ENCODE results near the gene CARMIL1. TPM values are rescaled to one million over a fixed set of nuclear protein-coding genes. Genes with fewer than 3 reads are reported as not detected.

Gene CARMIL1
- total RNA-seq, 2 donors from 2014 or later: 3.5 to 4.8 TPM

- no peaks in the 10 kb centered on the region for H3K4me1 Mint-ChIP-seq
- H3K9me3 ChIP-seq (ENCODE audit: control insufficient read depth, low read length, poor library complexity, severe bottlenecking): no peaks in the 10 kb centered on the region
- H3K4me3 Mint-ChIP-seq: no peak overlapping the region
- H3K27me3 Mint-ChIP-seq: peaks cover 54% of the 10 kb centered on the region
- no peaks in the 10 kb centered on the region for H3K36me3 Mint-ChIP-seq (ENCODE audit: low read depth)
- H3K27ac Mint-ChIP-seq: no peak overlapping the region
- no peak for DNase-seq
- no peak for ATAC-seq
Measured at GRCh38 chr6:25630508-25631278, 351.5 kb downstream of the CARMIL1 start.

GRCh38 chr6:25635886-25636317 lies 356.7 kb downstream of the CARMIL1 start:
- Mint-ChIP-seq H3K27ac (no peak overlapping the region), H3K27me3 (peaks cover 52% of the 10 kb centered on the region)
- ATAC-seq: no peak

GRCh38 chr6:25637211-25637610 lies 358.0 kb downstream of the CARMIL1 start:
- H3K36me3 Mint-ChIP-seq (ENCODE audit: low read depth): no peaks in the 10 kb centered on the region
- no peak overlapping the region for H3K27ac Mint-ChIP-seq
- DNase-seq (no peak), ATAC-seq (no peak)
- no peaks in the 10 kb centered on the region for H3K4me1 Mint-ChIP-seq
- no peak overlapping the region for H3K4me3 Mint-ChIP-seq
- peaks cover 6% of the 10 kb centered on the region for H3K9me3 ChIP-seq (ENCODE audit: control insufficient read depth, low read length, poor library complexity, severe bottlenecking)
- peaks cover 53% of the 10 kb centered on the region for H3K27me3 Mint-ChIP-seq

More at GRCh38 chr6:25635886-25636317, 356.7 kb downstream of the CARMIL1 start:
- Mint-ChIP-seq H3K36me3 (ENCODE audit: low read depth) (no peaks in the 10 kb centered on the region), H3K4me1 (no peaks in the 10 kb centered on the region), H3K4me3 (no peak overlapping the region)
- no peak for DNase-seq
- H3K9me3 ChIP-seq (ENCODE audit: control insufficient read depth, low read length, poor library complexity, severe bottlenecking): no peaks in the 10 kb centered on the region

GRCh38 chr6:25637960-25638434 lies 358.8 kb downstream of the CARMIL1 start:
- peaks cover 61% of the 10 kb centered on the region for H3K27me3 Mint-ChIP-seq
- no peak for DNase-seq

GRCh38 chr6:25639653-25640052 lies 360.5 kb downstream of the CARMIL1 start:
- no peaks in the 10 kb centered on the region for H3K4me1 Mint-ChIP-seq

More at GRCh38 chr6:25637960-25638434, 358.8 kb downstream of the CARMIL1 start:
- ATAC-seq: no peak
- Mint-ChIP-seq H3K4me1 (no peaks in the 10 kb centered on the region), H3K27ac (peak overlapping the region; percentile 62), H3K36me3 (ENCODE audit: low read depth) (no peaks in the 10 kb centered on the region), H3K4me3 (no peak overlapping the region)
- H3K9me3 ChIP-seq (ENCODE audit: control insufficient read depth, low read length, poor library complexity, severe bottlenecking): peaks cover 6% of the 10 kb centered on the region

GRCh38 chr6:25640446-25640845 lies 361.3 kb downstream of the CARMIL1 start:
- peaks cover 6% of the 10 kb centered on the region for H3K9me3 ChIP-seq (ENCODE audit: control insufficient read depth, low read length, poor library complexity, severe bottlenecking)
- ATAC-seq: no peak
- no peak for DNase-seq
- H3K4me1 Mint-ChIP-seq: no peaks in the 10 kb centered on the region
- peaks cover 65% of the 10 kb centered on the region for H3K27me3 Mint-ChIP-seq
- peaks cover 2% of the 10 kb centered on the region for H3K36me3 Mint-ChIP-seq (ENCODE audit: low read depth)
- H3K4me3 Mint-ChIP-seq: no peak overlapping the region
- no peak overlapping the region for H3K27ac Mint-ChIP-seq

More at GRCh38 chr6:25639653-25640052, 360.5 kb downstream of the CARMIL1 start:
- Mint-ChIP-seq H3K27ac (no peak overlapping the region), H3K36me3 (ENCODE audit: low read depth) (peaks cover 2% of the 10 kb centered on the region), H3K4me3 (no peak overlapping the region), H3K27me3 (peaks cover 67% of the 10 kb centered on the region)
- no peak for ATAC-seq
- DNase-seq: no peak
- H3K9me3 ChIP-seq (ENCODE audit: control insufficient read depth, low read length, poor library complexity, severe bottlenecking): peaks cover 6% of the 10 kb centered on the region

GRCh38 chr6:25640891-25641290 lies 361.7 kb downstream of the CARMIL1 start:
- DNase-seq (no peak), ATAC-seq (no peak)
- Mint-ChIP-seq H3K27ac (no peak overlapping the region), H3K36me3 (ENCODE audit: low read depth) (peaks cover 2% of the 10 kb centered on the region), H3K27me3 (peaks cover 69% of the 10 kb centered on the region), H3K4me3 (no peak overlapping the region), H3K4me1 (no peaks in the 10 kb centered on the region)
- peaks cover 6% of the 10 kb centered on the region for H3K9me3 ChIP-seq (ENCODE audit: control insufficient read depth, low read length, poor library complexity, severe bottlenecking)

- peaks cover 6% of the 10 kb centered on the region for H3K9me3 ChIP-seq (ENCODE audit: control insufficient read depth, low read length, poor library complexity, severe bottlenecking)
- Mint-ChIP-seq H3K4me3 (no peak overlapping the region), H3K4me1 (no peaks in the 10 kb centered on the region), H3K27me3 (peaks cover 71% of the 10 kb centered on the region), H3K36me3 (ENCODE audit: low read depth) (peaks cover 2% of the 10 kb centered on the region), H3K27ac (no peak overlapping the region)
- ATAC-seq (no peak), DNase-seq (no peak)
Measured at GRCh38 chr6:25641377-25641776, 362.2 kb downstream of the CARMIL1 start.

- DNase-seq (no peak), ATAC-seq (no peak)
- Mint-ChIP-seq H3K4me1 (no peaks in the 10 kb centered on the region), H3K27me3 (peaks cover 66% of the 10 kb centered on the region), H3K36me3 (ENCODE audit: low read depth) (peaks cover 2% of the 10 kb centered on the region), H3K27ac (no peak overlapping the region), H3K4me3 (no peak overlapping the region)
- peaks cover 6% of the 10 kb centered on the region for H3K9me3 ChIP-seq (ENCODE audit: control insufficient read depth, low read length, poor library complexity, severe bottlenecking)
Measured at GRCh38 chr6:25641940-25642666, 362.9 kb downstream of the CARMIL1 start.

GRCh38 chr6:25642667-25643328 lies 363.6 kb downstream of the CARMIL1 start:
- ATAC-seq (no peak), DNase-seq (no peak)
- peaks cover 2% of the 10 kb centered on the region for H3K36me3 Mint-ChIP-seq (ENCODE audit: low read depth)
- no peak overlapping the region for H3K4me3 Mint-ChIP-seq
- peaks cover 60% of the 10 kb centered on the region for H3K27me3 Mint-ChIP-seq
- H3K4me1 Mint-ChIP-seq: no peaks in the 10 kb centered on the region
- H3K9me3 ChIP-seq (ENCODE audit: control insufficient read depth, low read length, poor library complexity, severe bottlenecking): peaks cover 6% of the 10 kb centered on the region
- no peak overlapping the region for H3K27ac Mint-ChIP-seq

GRCh38 chr6:25645916-25646315 lies 366.7 kb downstream of the CARMIL1 start:
- ATAC-seq: no peak
- H3K4me1 Mint-ChIP-seq: no peaks in the 10 kb centered on the region
- DNase-seq: no peak
- H3K27ac Mint-ChIP-seq: no peak overlapping the region
- peaks cover 2% of the 10 kb centered on the region for H3K36me3 Mint-ChIP-seq (ENCODE audit: low read depth)
- H3K27me3 Mint-ChIP-seq: peaks cover 58% of the 10 kb centered on the region
- H3K9me3 ChIP-seq (ENCODE audit: control insufficient read depth, low read length, poor library complexity, severe bottlenecking): peaks cover 6% of the 10 kb centered on the region
- no peak overlapping the region for H3K4me3 Mint-ChIP-seq

GRCh38 chr6:25649611-25650010 lies 370.4 kb downstream of the CARMIL1 start:
- no peaks in the 10 kb centered on the region for H3K9me3 ChIP-seq (ENCODE audit: control insufficient read depth, low read length, poor library complexity, severe bottlenecking)
- peaks cover 53% of the 10 kb centered on the region for H3K27me3 Mint-ChIP-seq
- H3K27ac Mint-ChIP-seq: no peak overlapping the region
- ATAC-seq (no peak), DNase-seq (no peak)
- H3K4me3 Mint-ChIP-seq: no peak overlapping the region
- H3K4me1 Mint-ChIP-seq: no peaks in the 10 kb centered on the region
- peaks cover 3% of the 10 kb centered on the region for H3K36me3 Mint-ChIP-seq (ENCODE audit: low read depth)

GRCh38 chr6:25652007-25652515 lies 372.9 kb downstream of the CARMIL1 start, which contains the start of gene SCGN:
TSS of gene SCGN (plus strand) at chr6:25652215. CDS start at chr6:25652404, 189 bp downstream.
- Mint-ChIP-seq H3K4me1 (no peaks in the 10 kb centered on the region), H3K36me3 (ENCODE audit: low read depth) (peaks cover 3% of the 10 kb centered on the region), H3K4me3 (no peak within 1 kb of the TSS), H3K27ac (no peak within 1 kb of the TSS), H3K27me3 (peaks cover 52% of the 10 kb centered on the region)
- ATAC-seq (no peak), DNase-seq (no peak)
- no peaks in the 10 kb centered on the region for H3K9me3 ChIP-seq (ENCODE audit: control insufficient read depth, low read length, poor library complexity, severe bottlenecking)
